Nephron progenitor cell (in vitro differentiated cells): ENCODE data around the gene LCN10.

Source experiments
- DNase-seq: peaks from one replicate; pipeline ENCODE4 v3.0.0; 2021
- H3K27ac Mint-ChIP-seq: 2 replicates; pipeline ENCODE4 v1.8.0; 2021; ENCODE audit warnings: mild to moderate bottlenecking, moderate library complexity, mixed read lengths
- H3K27me3 Mint-ChIP-seq: 2 replicates; pipeline ENCODE4 v1.8.0; 2021; ENCODE audit warnings: mild to moderate bottlenecking, low read depth, mixed read lengths; ENCODE audit not compliant: poor library complexity
- H3K36me3 Mint-ChIP-seq: 2 replicates; pipeline ENCODE4 v1.8.0; 2021; ENCODE audit warnings: low read depth, mixed read lengths
- H3K4me1 Mint-ChIP-seq: 2 replicates; pipeline ENCODE4 v1.8.0; 2021; ENCODE audit warnings: mixed read lengths
- H3K4me3 Mint-ChIP-seq: 2 replicates; pipeline ENCODE4 v1.8.0; 2021; ENCODE audit warnings: mild to moderate bottlenecking, moderate library complexity, mixed read lengths
- H3K9me3 Mint-ChIP-seq: 2 replicates; pipeline ENCODE4 v1.8.0; 2021; ENCODE audit warnings: mild to moderate bottlenecking, moderate library complexity, mixed read lengths
- TF ChIP-seq, protein P1 (sequence below): fragments of 200-600 bp; sonication (generic); IDR thresholded peaks from 2 replicates; pipeline ENCODE4 v1.5.0; 2021; ENCODE audit warnings: antibody characterized with exemption

LCN10 gene

DNA sequence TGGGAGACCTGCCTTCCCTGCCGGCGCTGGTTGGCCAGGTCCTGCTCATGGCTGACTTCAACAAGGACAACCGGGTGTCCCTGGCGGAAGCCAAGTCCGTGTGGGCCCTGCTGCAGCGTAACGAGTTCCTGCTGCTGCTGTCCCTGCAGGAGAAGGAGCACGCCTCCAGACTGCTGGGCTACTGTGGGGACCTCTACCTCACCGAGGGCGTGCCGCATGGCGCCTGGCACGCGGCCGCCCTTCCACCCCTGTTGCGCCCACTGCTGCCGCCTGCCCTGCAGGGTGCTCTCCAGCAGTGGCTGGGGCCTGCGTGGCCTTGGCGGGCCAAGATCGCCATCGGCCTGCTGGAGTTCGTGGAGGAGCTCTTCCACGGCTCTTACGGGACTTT, 19.8 kb downstream of the LCN10 start:
- TF ChIP-seq, protein P1, sequence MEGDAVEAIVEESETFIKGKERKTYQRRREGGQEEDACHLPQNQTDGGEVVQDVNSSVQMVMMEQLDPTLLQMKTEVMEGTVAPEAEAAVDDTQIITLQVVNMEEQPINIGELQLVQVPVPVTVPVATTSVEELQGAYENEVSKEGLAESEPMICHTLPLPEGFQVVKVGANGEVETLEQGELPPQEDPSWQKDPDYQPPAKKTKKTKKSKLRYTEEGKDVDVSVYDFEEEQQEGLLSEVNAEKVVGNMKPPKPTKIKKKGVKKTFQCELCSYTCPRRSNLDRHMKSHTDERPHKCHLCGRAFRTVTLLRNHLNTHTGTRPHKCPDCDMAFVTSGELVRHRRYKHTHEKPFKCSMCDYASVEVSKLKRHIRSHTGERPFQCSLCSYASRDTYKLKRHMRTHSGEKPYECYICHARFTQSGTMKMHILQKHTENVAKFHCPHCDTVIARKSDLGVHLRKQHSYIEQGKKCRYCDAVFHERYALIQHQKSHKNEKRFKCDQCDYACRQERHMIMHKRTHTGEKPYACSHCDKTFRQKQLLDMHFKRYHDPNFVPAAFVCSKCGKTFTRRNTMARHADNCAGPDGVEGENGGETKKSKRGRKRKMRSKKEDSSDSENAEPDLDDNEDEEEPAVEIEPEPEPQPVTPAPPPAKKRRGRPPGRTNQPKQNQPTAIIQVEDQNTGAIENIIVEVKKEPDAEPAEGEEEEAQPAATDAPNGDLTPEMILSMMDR: no peak
- Mint-ChIP-seq H3K36me3 (peaks cover 30% of the 10 kb centered on the region), H3K9me3 (no peaks in the 10 kb centered on the region), H3K27me3 (no peaks in the 10 kb centered on the region), H3K4me1 (peaks cover 42% of the 10 kb centered on the region), H3K4me3 (no peak overlapping the region), H3K27ac (no peak overlapping the region)
- no peak for DNase-seq

DNA sequence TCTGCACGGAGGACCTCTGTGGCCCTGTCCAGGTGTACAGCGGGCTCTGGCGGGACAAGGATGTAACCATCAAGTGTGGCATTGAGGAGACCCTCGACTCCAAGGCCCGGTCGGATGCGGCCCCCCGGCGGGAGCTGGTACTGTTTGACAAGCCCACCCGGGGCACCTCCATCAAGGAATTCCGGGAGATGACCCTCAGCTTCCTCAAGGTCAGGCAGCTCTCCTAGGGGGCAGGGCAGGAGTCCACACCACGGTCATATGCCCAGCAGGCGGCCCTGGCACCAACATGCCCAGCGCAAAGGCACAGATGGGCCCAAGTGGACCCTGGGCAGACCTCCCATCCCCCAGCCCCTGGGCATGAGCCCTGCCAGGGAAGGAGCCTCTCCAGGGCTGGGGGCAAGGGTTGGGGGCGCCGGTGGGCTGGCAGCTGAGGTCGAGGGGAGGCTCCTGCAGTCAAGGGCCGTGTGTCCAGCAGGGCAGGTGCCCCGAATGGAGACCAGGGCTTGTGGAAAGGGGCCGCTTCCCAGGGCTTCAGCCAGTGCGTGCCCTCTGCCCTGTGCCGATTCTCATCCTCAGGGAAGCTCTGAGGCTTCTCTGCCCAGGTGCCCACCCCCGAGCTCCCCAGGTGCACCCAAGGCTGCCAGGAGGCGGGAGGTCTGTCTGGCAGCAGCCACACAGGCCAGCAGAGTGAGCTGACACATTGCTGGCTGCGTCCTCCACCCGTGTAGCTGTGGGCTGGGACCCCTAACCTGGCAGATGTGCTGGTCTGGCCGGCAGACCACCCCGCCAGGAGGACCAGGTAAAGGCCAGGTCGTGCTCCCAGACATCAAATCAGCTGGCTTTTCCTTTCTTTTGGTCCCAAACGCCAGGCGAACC, 20.4 kb downstream of the LCN10 start:
- no peak for DNase-seq
- no peak overlapping the region for H3K27ac Mint-ChIP-seq

DNA sequence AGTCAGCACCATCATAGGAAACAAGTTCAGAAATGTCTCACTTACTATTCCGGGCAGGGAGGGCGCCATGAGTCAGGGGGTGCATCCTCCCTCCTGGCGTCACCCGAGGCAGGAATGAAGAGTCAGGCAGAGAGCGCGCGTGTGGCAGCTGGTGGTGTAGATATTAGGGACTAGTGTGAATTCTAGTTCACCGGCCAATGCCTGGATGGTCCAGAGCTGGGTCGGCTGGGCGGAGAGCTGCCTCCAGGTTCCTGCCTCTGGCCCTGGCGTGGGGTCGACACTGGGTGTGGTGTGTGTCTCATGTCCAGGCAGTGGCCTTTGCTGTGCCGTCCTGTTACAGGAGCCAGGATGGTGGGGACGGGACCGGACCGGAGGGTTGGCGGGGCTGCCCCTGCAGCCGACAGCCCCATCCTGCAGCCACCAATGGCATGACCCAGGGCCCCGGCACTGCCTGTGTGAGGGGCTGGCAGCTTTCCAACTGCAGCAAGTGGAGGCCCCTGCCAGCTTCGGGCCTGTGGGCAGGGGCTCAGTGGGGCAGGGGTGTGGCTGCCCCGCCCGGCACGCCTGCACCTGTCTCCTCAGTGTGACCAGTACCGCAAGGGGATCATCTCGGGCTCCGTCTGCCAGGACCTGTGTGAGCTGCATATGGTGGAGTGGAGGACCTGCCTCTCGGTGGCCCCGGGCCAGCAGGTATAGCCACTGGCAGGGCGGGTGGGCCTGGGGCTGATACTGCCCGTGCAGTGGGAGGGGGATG, 21.2 kb downstream of the LCN10 start:
- H3K4me1 Mint-ChIP-seq: peaks cover 31% of the 10 kb centered on the region
- H3K27me3 Mint-ChIP-seq: no peaks in the 10 kb centered on the region
- H3K27ac Mint-ChIP-seq: peak overlapping the region; percentile 72
- TF ChIP-seq, protein P1: no peak
- H3K4me3 Mint-ChIP-seq: no peak overlapping the region
- H3K9me3 Mint-ChIP-seq: no peaks in the 10 kb centered on the region
- H3K36me3 Mint-ChIP-seq: peaks cover 25% of the 10 kb centered on the region
- DNase-seq: no peak

More for the DNA sequence above, 20.4 kb downstream of the LCN10 start:
- Mint-ChIP-seq H3K4me3 (no peak overlapping the region), H3K27me3 (no peaks in the 10 kb centered on the region), H3K36me3 (peaks cover 30% of the 10 kb centered on the region), H3K9me3 (no peaks in the 10 kb centered on the region), H3K4me1 (peaks cover 40% of the 10 kb centered on the region)
- TF ChIP-seq, protein P1: no peak

DNA sequence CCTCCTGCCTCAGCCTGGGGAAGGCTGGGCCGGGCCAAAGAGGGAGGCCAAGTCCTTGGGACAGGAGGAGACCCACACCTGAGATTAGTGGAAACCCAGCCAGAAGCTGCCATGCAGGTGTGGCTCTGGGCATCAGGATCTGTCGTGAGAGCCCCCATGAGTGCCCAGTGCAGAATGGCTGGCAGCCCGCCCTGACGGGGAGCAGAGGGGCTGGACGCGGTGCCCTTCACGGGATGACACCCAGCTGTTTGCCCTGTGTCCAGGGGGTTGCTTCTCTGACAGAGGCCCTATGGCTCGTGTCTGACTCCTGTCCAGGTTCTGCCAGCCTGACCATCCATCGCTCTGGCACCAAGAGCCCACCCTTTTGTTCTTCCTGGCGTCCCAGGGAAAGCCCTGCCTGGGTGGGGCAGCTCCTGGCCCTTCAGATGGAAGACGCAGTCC, 21.8 kb downstream of the LCN10 start:
- Mint-ChIP-seq H3K9me3 (no peaks in the 10 kb centered on the region), H3K27ac (peak overlapping the region; percentile 72), H3K36me3 (peaks cover 19% of the 10 kb centered on the region), H3K4me3 (no peak overlapping the region), H3K4me1 (peaks cover 28% of the 10 kb centered on the region), H3K27me3 (no peaks in the 10 kb centered on the region)
- TF ChIP-seq, protein P1: no peak
- DNase-seq: no peak

DNA sequence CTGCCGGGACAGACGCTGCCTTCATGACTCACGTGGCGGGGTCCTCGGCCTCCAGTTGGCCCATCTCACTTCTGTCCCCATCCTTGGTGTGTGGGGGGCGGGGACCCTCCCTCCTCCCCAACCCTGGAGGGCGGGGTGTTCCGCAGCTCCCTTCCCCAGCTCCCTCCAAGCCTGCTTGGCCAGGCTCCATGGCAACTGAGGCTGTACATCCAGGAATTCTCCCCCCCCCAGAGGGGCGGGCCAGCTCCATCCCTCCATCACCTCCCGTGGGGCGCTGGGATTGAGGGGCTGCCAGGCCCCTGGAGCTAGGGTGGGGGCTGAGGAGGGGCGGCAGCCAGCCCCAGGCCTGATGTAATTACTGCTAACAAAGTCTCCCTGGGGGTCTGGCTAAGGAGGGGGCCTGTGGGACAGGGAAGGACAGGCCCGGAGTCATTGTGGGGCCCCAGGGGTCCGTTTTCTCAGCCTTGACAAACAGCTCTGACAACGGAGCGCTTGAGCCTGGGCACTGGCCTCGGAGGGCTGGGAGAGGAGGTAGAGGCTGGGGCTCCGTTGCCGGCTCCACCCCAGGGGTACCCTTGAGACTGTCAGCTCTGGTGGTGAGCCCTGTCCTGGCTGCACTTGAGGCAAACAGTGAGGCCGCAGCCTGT, 22.4 kb downstream of the LCN10 start:
- Mint-ChIP-seq H3K36me3 (peaks cover 14% of the 10 kb centered on the region), H3K27ac (peak overlapping the region; percentile 64), H3K9me3 (no peaks in the 10 kb centered on the region), H3K27me3 (no peaks in the 10 kb centered on the region), H3K4me1 (peaks cover 27% of the 10 kb centered on the region), H3K4me3 (no peak overlapping the region)
- TF ChIP-seq, protein P1: no peak
- DNase-seq: peak; percentile 55
